WERI-Rb-1 (cell line): ENCODE measurements around the gene PRKAG3.
A peak's percentile ranks its signal among the peaks of the same experiment; 100 is the strongest.

Source experiments
- DNase-seq: peaks from one replicate; pipeline ENCODE4 v3.0.0-alpha.2; 2020
- H3K27ac ChIP-seq: fragments of 250-450 bp; sonication (Bioruptor Pico); 2 replicates; pipeline ENCODE4 v1.5.1; 2020; ENCODE audit warnings: mild to moderate bottlenecking, moderate library complexity
- H3K27me3 ChIP-seq: fragments of 250-450 bp; sonication (Bioruptor Pico); 2 replicates; pipeline ENCODE4 v1.5.1; 2021; ENCODE audit warnings: mild to moderate bottlenecking, low read depth, moderate library complexity; ENCODE audit not compliant: insufficient read depth, severe bottlenecking
- H3K36me3 ChIP-seq: fragments of 250-450 bp; sonication (Bioruptor Pico); 2 replicates; pipeline ENCODE4 v1.5.1; 2020; ENCODE audit warnings: mild to moderate bottlenecking, moderate library complexity
- H3K4me3 ChIP-seq: 2 replicates; pipeline ENCODE4 v1.5.1; 2011; ENCODE audit warnings: low read depth, mild to moderate bottlenecking, control low read depth, low read length
- H3K9me3 ChIP-seq: fragments of 250-450 bp; sonication (Bioruptor Pico); 2 replicates; pipeline ENCODE4 v1.5.1; 2021; ENCODE audit warnings: mild to moderate bottlenecking, moderate library complexity; ENCODE audit not compliant: severe bottlenecking
- CTCF ChIP-seq: IDR thresholded peaks from 2 replicates; pipeline ENCODE4 v1.5.1; 2011; ENCODE audit warnings: low read depth, mild to moderate bottlenecking, control low read depth, inconsistent platforms, low read length

Gene PRKAG3

GRCh38 chr2:218831378-218831990, at the start of gene PRKAG3:
TSS of gene PRKAG3 (minus strand) at chr2:218831803.
- DNase-seq: no peak
- H3K27me3 ChIP-seq: no peaks in the 10 kb centered on the region
- H3K4me3 ChIP-seq: no peak within 1 kb of the TSS

DNA sequence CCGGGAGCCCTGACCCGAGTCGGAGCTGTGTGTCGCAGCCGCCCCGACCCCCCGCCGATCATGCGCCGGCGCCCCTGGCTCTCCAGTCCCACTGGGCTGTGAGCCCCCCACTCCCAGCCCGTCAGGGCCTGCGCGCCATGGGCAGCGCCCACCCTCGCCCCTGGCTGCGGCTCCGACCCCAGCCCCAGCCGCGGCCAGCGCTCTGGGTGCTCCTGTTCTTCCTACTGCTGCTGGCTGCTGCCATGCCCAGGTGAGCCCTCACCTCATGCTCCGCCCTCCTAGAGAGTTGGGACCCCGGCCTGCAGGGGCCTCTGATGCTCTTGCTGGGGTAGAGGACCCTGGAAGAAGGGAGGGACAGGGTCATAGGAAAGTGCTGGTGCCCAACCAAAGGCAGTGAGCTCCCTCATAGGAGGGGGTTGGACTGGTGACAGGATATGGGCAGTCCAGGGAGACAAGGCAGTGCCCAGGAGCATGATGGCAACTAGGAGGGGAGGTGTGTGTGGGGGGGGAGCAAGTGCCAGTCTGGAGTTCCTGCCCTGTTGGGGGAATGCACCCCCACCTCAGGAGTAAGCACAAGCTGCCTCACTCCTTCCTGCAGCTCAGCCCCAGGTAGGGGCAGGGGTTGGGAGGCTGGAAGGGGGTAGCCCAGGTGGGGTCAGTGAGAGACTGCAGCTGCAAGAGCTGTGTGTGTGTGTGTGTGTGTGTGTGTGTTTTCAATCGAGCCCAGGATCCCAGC, 49.4 kb upstream of the PRKAG3 start:
- no peak overlapping the region; the same call in 1 of the 2 replicates for H3K27ac ChIP-seq
- no peak for TF ChIP-seq CTCF
- H3K9me3 ChIP-seq: no peaks in the 10 kb centered on the region
- H3K4me3 ChIP-seq: no peak overlapping the region
- no peak for DNase-seq
- H3K36me3 ChIP-seq: no peaks in the 10 kb centered on the region
- no peaks in the 10 kb centered on the region for H3K27me3 ChIP-seq

More at GRCh38 chr2:218831378-218831990, at the start of gene PRKAG3:
- H3K9me3 ChIP-seq: no peaks in the 10 kb centered on the region
- H3K36me3 ChIP-seq: no peaks in the 10 kb centered on the region
- no peak for TF ChIP-seq CTCF
- no peak within 1 kb of the TSS for H3K27ac ChIP-seq

GRCh38 chr2:218880102-218880858, 48.7 kb upstream of the PRKAG3 start, which contains the start of gene WNT10A:
TSS of gene WNT10A (plus strand) at chr2:218880852. CDS start at chr2:218880996, 144 bp downstream.
- H3K27me3 ChIP-seq: no peaks in the 10 kb centered on the region
- DNase-seq: no peak
- TF ChIP-seq CTCF: no peak
- no peak within 1 kb of the TSS for H3K4me3 ChIP-seq
- H3K27ac ChIP-seq: peak within 1 kb of the TSS; percentile 75
- no peaks in the 10 kb centered on the region for H3K9me3 ChIP-seq
- H3K36me3 ChIP-seq: no peaks in the 10 kb centered on the region

- no peak for DNase-seq
- H3K4me3 ChIP-seq: no peak overlapping the region
- H3K27ac ChIP-seq: peak overlapping the region; percentile 75
- TF ChIP-seq CTCF: no peak
- H3K36me3 ChIP-seq: no peaks in the 10 kb centered on the region
- H3K9me3 ChIP-seq: no peaks in the 10 kb centered on the region
- no peaks in the 10 kb centered on the region for H3K27me3 ChIP-seq
Measured at GRCh38 chr2:218879776-218880101, 48.1 kb upstream of the PRKAG3 start.

DNA sequence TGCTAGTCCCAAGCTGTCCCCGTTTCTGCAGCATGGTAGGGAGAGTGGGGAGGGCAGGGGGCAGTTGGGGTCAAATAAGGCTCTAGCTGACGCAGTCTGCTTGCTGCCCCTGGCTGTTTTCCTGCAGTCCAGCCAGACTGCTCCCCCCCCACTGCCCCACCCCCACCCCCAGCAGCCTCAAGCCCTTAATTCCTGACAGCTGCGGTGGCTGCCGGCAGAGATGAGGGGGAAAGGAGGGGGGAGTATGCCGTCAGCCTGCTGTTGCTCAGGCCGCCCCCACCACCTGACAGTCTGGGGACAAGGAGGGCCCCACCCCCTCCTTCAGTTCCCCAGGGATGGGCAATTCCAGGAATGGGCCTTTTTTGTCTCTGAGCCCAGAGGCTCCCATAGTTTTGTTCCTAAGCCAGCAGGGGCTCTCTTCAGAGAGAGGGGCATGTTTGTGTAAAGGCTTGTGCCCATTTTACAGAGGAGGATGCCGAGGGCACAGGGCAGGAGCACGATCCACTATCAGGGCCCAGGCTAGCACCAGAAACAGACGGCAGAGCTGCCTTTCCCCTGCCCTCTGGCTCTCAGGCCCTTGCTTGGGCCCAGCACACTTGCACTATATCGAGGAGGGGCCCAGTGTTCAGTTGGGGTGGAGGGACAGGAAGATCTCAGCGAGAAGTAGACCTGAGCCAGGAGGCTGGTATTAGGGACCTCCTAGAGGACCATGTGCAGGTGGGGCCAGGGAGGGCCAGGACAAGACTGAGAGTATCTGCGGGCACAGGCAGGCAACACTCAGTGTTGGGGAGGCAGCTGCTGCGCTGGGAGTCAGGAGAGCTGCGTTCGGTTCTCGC, 47.5 kb upstream of the PRKAG3 start:
- Histone ChIP-seq H3K27me3 (no peaks in the 10 kb centered on the region), H3K9me3 (no peaks in the 10 kb centered on the region), H3K36me3 (no peaks in the 10 kb centered on the region), H3K4me3 (no peak overlapping the region), H3K27ac (peak overlapping the region; percentile 85)
- peak; percentile 92 for DNase-seq
- no peak for TF ChIP-seq CTCF
